Erythroblast (primary cell): ENCODE results near the gene ZFP14.

ENCODE experiments used
- GATA1 ChIP-seq: IDR thresholded peaks from 2 replicates; pipeline ENCODE4 v1.6.1; 2011; ENCODE audit warnings: low read depth, mild to moderate bottlenecking, control low read depth, low read length, moderate library complexity
- POLR2A ChIP-seq: IDR thresholded peaks from 2 replicates; pipeline ENCODE4 v1.6.1; 2011; ENCODE audit warnings: mild to moderate bottlenecking, low read length

- no peak for TF ChIP-seq POLR2A
- no peak for TF ChIP-seq GATA1
Observed at GRCh38 chr19:36330216-36330615, 48.8 kb downstream of the ZFP14 start.
